Activated naive CD4-positive, alpha-beta T cell treated with anti-CD3 and anti-CD28 coated beads for 36 hours (primary cell): Measurements from ENCODE around the gene FREM1. TPM values are rescaled to one million over a fixed set of nuclear protein-coding genes. Genes with fewer than 3 reads are reported as not detected.

ENCODE experiments used
- CTCF ChIA-PET: fragments of 350-600 bp; sonication (Branson Sonifier 250); formaldehyde crosslinking; loops from one replicate; lab custom pipeline; 2021; ENCODE audit warnings: antibody characterized with exemption; lab: Charles Lee
- DNase-seq: peaks from one replicate; pipeline ENCODE4 v3.0.0-alpha.2; 2020
- H3K27ac Mint-ChIP-seq: one replicate; pipeline ENCODE4 v1.8.0; 2021; ENCODE audit warnings: mild to moderate bottlenecking, mixed read lengths
- H3K27me3 Mint-ChIP-seq: one replicate; pipeline ENCODE4 v1.8.0; 2021; ENCODE audit warnings: low read depth, mixed read lengths
- H3K36me3 Mint-ChIP-seq: one replicate; pipeline ENCODE4 v1.8.0; 2021; ENCODE audit warnings: low read depth, mixed read lengths
- H3K4me1 Mint-ChIP-seq: one replicate; pipeline ENCODE4 v1.8.0; 2021; ENCODE audit warnings: low read depth, mixed read lengths
- H3K4me3 Mint-ChIP-seq: one replicate; pipeline ENCODE4 v1.8.0; 2021; ENCODE audit warnings: mild to moderate bottlenecking, moderate library complexity, mixed read lengths
- H3K9me3 Mint-ChIP-seq: one replicate; pipeline ENCODE4 v1.8.0; 2021; ENCODE audit warnings: mixed read lengths
- intact Hi-C: fragments of 100-400 bp; cut with micrococcal nuclease; formaldehyde crosslinking; loops from one replicate; pipeline ENCODE4 v1.15.1; 2023
- total RNA-seq, 2 experiments: library from RNA; stranded (reverse); gene quantifications; one replicate each; pipeline ENCODE4 v1.2.3, GENCODE V29; 2021

The FREM1 gene
- total RNA-seq, 2 experiments from 2014 or later: not detected

- no peak for DNase-seq
- intact Hi-C loops: loop anchor here (5.0 kb wide), 2 partner anchors 154 to 254 kb away; no protein-coding TSS in a partner anchor
- Mint-ChIP-seq H3K36me3 (no peaks in the 10 kb centered on the region), H3K4me3 (no peak overlapping the region), H3K4me1 (no peaks in the 10 kb centered on the region), H3K27ac (no peak overlapping the region), H3K9me3 (no peaks in the 10 kb centered on the region), H3K27me3 (peaks cover 2% of the 10 kb centered on the region)
- CTCF ChIA-PET: no interaction called here
Measured at GRCh38 chr9:14888272-14888671, 22.0 kb downstream of the FREM1 start.

- H3K36me3 Mint-ChIP-seq: no peaks in the 10 kb centered on the region
- H3K4me1 Mint-ChIP-seq: no peaks in the 10 kb centered on the region
- no peaks in the 10 kb centered on the region for H3K9me3 Mint-ChIP-seq
- DNase-seq: no peak
- no peak overlapping the region for H3K27ac Mint-ChIP-seq
- CTCF ChIA-PET: interaction anchor here (1.1 kb wide), 1 partner anchor 815 kb away, joined by 5 read pairs; no protein-coding TSS in a partner anchor
- H3K4me3 Mint-ChIP-seq: no peak overlapping the region
- intact Hi-C loops: loop anchor here (5.0 kb wide), 2 partner anchors 155 to 255 kb away; no protein-coding TSS in a partner anchor
- H3K27me3 Mint-ChIP-seq: peaks cover 2% of the 10 kb centered on the region
Measured at GRCh38 chr9:14887149-14887548, 23.1 kb downstream of the FREM1 start.

- Mint-ChIP-seq H3K4me3 (no peak overlapping the region), H3K4me1 (no peaks in the 10 kb centered on the region), H3K9me3 (no peaks in the 10 kb centered on the region), H3K27ac (no peak overlapping the region), H3K27me3 (peaks cover 2% of the 10 kb centered on the region), H3K36me3 (no peaks in the 10 kb centered on the region)
- intact Hi-C loops: no loop called here
- no peak for DNase-seq
- CTCF ChIA-PET: interaction anchor here (0.7 kb wide), 1 partner anchor 220 kb away, joined by 3 read pairs; no protein-coding TSS in a partner anchor
Measured at GRCh38 chr9:14883310-14883944, 26.8 kb downstream of the FREM1 start.

GRCh38 chr9:14882090-14882489, 28.1 kb downstream of the FREM1 start:
- intact Hi-C loops: no loop called here
- H3K4me1 Mint-ChIP-seq: no peaks in the 10 kb centered on the region
- H3K9me3 Mint-ChIP-seq: no peaks in the 10 kb centered on the region
- H3K36me3 Mint-ChIP-seq: no peaks in the 10 kb centered on the region
- peaks cover 2% of the 10 kb centered on the region for H3K27me3 Mint-ChIP-seq
- no peak overlapping the region for H3K4me3 Mint-ChIP-seq
- no peak for DNase-seq
- H3K27ac Mint-ChIP-seq: no peak overlapping the region
- CTCF ChIA-PET: no interaction called here

GRCh38 chr9:14881006-14881405, 29.2 kb downstream of the FREM1 start:
- Mint-ChIP-seq H3K4me3 (no peak overlapping the region), H3K27ac (no peak overlapping the region), H3K4me1 (no peaks in the 10 kb centered on the region), H3K27me3 (peaks cover 7% of the 10 kb centered on the region), H3K36me3 (no peaks in the 10 kb centered on the region), H3K9me3 (no peaks in the 10 kb centered on the region)
- CTCF ChIA-PET: interaction anchor here (1.0 kb wide), 1 partner anchor 31 kb away, joined by 3 read pairs; no protein-coding TSS in a partner anchor
- intact Hi-C loops: no loop called here
- DNase-seq: no peak

- Mint-ChIP-seq H3K27ac (no peak overlapping the region), H3K36me3 (no peaks in the 10 kb centered on the region), H3K4me3 (no peak overlapping the region), H3K27me3 (no peaks in the 10 kb centered on the region), H3K9me3 (no peaks in the 10 kb centered on the region), H3K4me1 (no peaks in the 10 kb centered on the region)
- DNase-seq: no peak
- CTCF ChIA-PET: no interaction called here
- intact Hi-C loops: no loop called here
Measured at GRCh38 chr9:14870090-14870489, 40.1 kb downstream of the FREM1 start.

GRCh38 chr9:14869671-14870070, 40.6 kb downstream of the FREM1 start:
- H3K4me1 Mint-ChIP-seq: no peaks in the 10 kb centered on the region
- CTCF ChIA-PET: no interaction called here
- DNase-seq: no peak
- intact Hi-C loops: no loop called here
- H3K9me3 Mint-ChIP-seq: no peaks in the 10 kb centered on the region
- H3K36me3 Mint-ChIP-seq: no peaks in the 10 kb centered on the region
- no peak overlapping the region for H3K4me3 Mint-ChIP-seq
- no peaks in the 10 kb centered on the region for H3K27me3 Mint-ChIP-seq
- H3K27ac Mint-ChIP-seq: no peak overlapping the region

- Mint-ChIP-seq H3K27ac (no peak overlapping the region), H3K36me3 (no peaks in the 10 kb centered on the region), H3K4me3 (no peak overlapping the region), H3K27me3 (no peaks in the 10 kb centered on the region), H3K4me1 (no peaks in the 10 kb centered on the region), H3K9me3 (no peaks in the 10 kb centered on the region)
- no peak for DNase-seq
- intact Hi-C loops: no loop called here
- CTCF ChIA-PET: no interaction called here
Measured at GRCh38 chr9:14868772-14869583, 41.2 kb downstream of the FREM1 start.

GRCh38 chr9:14868418-14868771, 41.8 kb downstream of the FREM1 start:
- CTCF ChIA-PET: no interaction called here
- Mint-ChIP-seq H3K27me3 (no peaks in the 10 kb centered on the region), H3K36me3 (no peaks in the 10 kb centered on the region), H3K9me3 (no peaks in the 10 kb centered on the region), H3K27ac (no peak overlapping the region), H3K4me3 (no peak overlapping the region), H3K4me1 (no peaks in the 10 kb centered on the region)
- DNase-seq: no peak
- intact Hi-C loops: no loop called here

GRCh38 chr9:14866200-14866749, 44.0 kb downstream of the FREM1 start:
- Mint-ChIP-seq H3K9me3 (no peaks in the 10 kb centered on the region), H3K27me3 (no peaks in the 10 kb centered on the region), H3K36me3 (no peaks in the 10 kb centered on the region), H3K4me1 (no peaks in the 10 kb centered on the region), H3K27ac (no peak overlapping the region), H3K4me3 (no peak overlapping the region)
- intact Hi-C loops: no loop called here
- DNase-seq: no peak
- CTCF ChIA-PET: no interaction called here

GRCh38 chr9:14864309-14864708, 45.9 kb downstream of the FREM1 start:
- Mint-ChIP-seq H3K27ac (no peak overlapping the region), H3K4me1 (no peaks in the 10 kb centered on the region), H3K9me3 (no peaks in the 10 kb centered on the region), H3K4me3 (no peak overlapping the region), H3K27me3 (no peaks in the 10 kb centered on the region), H3K36me3 (no peaks in the 10 kb centered on the region)
- no peak for DNase-seq
- CTCF ChIA-PET: no interaction called here
- intact Hi-C loops: no loop called here

GRCh38 chr9:14863402-14863801, 46.8 kb downstream of the FREM1 start:
- no peaks in the 10 kb centered on the region for H3K36me3 Mint-ChIP-seq
- H3K4me1 Mint-ChIP-seq: no peaks in the 10 kb centered on the region
- no peaks in the 10 kb centered on the region for H3K9me3 Mint-ChIP-seq
- intact Hi-C loops: no loop called here
- DNase-seq: no peak
- CTCF ChIA-PET: no interaction called here
- H3K27me3 Mint-ChIP-seq: no peaks in the 10 kb centered on the region
- no peak overlapping the region for H3K27ac Mint-ChIP-seq
- no peak overlapping the region for H3K4me3 Mint-ChIP-seq
